T-helper 2 cell treated with Interferon-gamma antibody and Interleukin-4, amounts not matched to agents 5 μg/mL and 100 μg/mL, for 36 hours (primary cell): ENCODE results near the gene SLC44A4.
"Not testable (repeated sequence)": the region's sequence is repeated elsewhere in the genome, so short reads cannot be mapped to it uniquely, and the experiment has no call there.

Experiments
- DNase-seq: peaks from one replicate; pipeline ENCODE4 v3.0.0; 2021; ENCODE audit warnings: low spot score
- H3K27ac Mint-ChIP-seq: one replicate; pipeline ENCODE4 v1.8.0; 2021; ENCODE audit warnings: mild to moderate bottlenecking, mixed read lengths
- H3K27me3 Mint-ChIP-seq: one replicate; pipeline ENCODE4 v1.8.0; 2021; ENCODE audit warnings: low read depth, mixed read lengths
- H3K36me3 Mint-ChIP-seq: one replicate; pipeline ENCODE4 v1.8.0; 2021; ENCODE audit warnings: low read depth, mixed read lengths
- H3K4me1 Mint-ChIP-seq: one replicate; pipeline ENCODE4 v1.8.0; 2021; ENCODE audit warnings: low read depth, mixed read lengths
- H3K4me3 Mint-ChIP-seq: one replicate; pipeline ENCODE4 v1.8.0; 2022; ENCODE audit warnings: mild to moderate bottlenecking, moderate library complexity, mixed read lengths
- H3K9me3 Mint-ChIP-seq: one replicate; pipeline ENCODE4 v1.8.0; 2021; ENCODE audit warnings: mixed read lengths

The SLC44A4 gene

DNA sequence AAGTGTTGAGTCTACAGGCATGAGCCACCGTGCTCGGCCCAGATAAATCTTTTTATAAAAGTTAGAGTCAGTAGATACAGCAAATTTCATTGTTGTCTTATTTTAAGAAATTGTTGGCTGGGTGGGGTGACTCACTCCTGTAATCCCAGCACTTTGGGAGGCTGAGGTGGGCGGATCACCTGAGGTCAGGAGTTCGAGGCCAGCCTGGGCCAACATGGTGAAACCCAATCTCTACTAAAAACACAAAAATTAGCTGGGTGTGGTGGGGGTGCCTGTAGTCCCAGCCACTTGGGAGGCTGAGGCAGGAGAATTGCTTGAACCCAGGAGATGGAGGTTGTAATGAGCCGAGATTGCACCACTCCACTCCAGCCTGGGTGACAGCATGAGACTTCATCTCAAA lies 29.5 kb upstream of the SLC44A4 start:
- not testable (repeated sequence) for H3K27me3 Mint-ChIP-seq, H3K4me3 Mint-ChIP-seq, H3K9me3 Mint-ChIP-seq, H3K36me3 Mint-ChIP-seq, H3K27ac Mint-ChIP-seq, DNase-seq
- H3K4me1 Mint-ChIP-seq, result peaks cover 14% of the 10 kb centered on the region

DNA sequence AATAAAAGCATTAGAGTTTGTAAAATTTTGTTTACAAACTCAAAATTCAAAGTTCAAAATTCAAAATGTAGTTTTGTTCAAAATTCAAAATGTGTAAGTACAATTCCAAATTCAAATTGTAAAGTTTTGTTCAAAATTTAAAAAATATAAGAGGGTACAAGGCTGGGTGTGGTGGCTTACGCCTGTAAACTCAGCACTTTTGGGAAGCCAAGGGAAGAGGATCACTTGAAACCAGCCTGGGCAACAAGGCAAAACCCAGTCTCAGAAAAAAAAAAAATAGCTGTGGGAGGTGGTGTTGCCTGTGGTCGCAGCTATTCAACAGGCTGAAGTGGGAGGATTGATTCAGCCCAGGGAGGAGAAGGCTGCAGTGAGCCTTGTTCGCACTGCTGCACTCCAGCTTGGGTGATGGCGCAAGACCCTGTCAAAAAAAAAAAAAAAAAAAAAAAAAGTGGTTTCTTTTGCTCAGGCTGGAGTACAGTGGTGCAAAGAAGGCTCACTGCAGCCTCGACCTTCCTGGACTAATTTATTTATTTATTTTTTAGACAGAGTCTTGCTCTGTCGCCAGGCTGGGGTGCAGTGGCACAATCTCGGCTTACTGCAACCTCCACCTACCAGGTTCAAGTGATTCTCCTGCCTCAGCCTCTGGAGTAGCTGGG lies 28.5 kb upstream of the SLC44A4 start:
- Mint-ChIP-seq H3K9me3 (no peaks in the 10 kb centered on the region), H3K27me3 (no peaks in the 10 kb centered on the region), H3K4me3 (no peak overlapping the region), H3K4me1 (peaks cover 20% of the 10 kb centered on the region), H3K27ac (no peak overlapping the region), H3K36me3 (no peaks in the 10 kb centered on the region)
- DNase-seq, result peak; percentile 13

DNA sequence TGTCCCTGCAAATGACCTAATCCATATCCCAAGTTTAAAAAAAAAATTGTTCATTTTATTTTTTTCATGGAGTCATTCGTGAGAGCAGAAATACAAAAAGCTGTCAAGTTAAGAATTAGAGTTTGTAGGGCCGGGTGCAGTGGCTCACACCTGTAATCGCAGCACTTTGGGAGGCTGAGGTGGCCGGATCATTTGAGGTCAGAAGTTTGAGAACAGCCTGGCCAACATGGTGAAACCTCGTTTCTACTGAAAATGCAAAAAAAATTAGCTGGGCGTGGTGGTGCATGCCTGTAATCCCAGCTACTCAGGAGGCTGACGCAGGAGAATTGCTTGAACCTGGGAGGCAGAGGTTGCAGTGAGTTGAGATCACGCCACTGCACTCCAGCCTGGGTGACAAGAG lies 27.9 kb upstream of the SLC44A4 start:
- not testable (repeated sequence) for H3K27ac Mint-ChIP-seq

DNA sequence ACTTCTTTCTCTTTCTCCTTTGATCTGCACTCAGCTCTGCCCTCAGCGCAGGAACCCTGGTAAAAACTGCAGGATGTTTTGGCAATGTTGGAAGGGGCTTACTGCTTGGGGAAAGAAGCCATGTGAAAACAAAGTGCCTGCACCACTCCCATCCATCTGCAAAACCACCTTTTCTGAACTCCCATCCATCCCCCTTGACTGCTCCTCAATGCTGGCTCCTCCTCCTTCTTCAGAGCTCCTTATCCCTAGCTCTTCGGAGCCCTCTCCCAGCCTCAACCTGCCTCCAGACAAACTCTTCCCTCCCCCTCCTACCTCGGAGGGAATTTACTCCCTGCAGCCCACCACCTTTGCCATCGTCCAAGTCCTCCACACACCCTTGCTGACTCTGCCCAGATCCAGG lies 27.3 kb upstream of the SLC44A4 start:
- Mint-ChIP-seq H3K4me1 (peaks cover 19% of the 10 kb centered on the region), H3K9me3 (no peaks in the 10 kb centered on the region), H3K4me3 (no peak overlapping the region), H3K36me3 (no peaks in the 10 kb centered on the region), H3K27ac (no peak overlapping the region), H3K27me3 (no peaks in the 10 kb centered on the region)
- DNase-seq, result no peak

More for the DNA sequence above, 27.9 kb upstream of the SLC44A4 start:
- peaks cover 19% of the 10 kb centered on the region for H3K4me1 Mint-ChIP-seq
- not testable (repeated sequence) for H3K4me3 Mint-ChIP-seq, H3K36me3 Mint-ChIP-seq, H3K27me3 Mint-ChIP-seq, H3K9me3 Mint-ChIP-seq, DNase-seq

DNA sequence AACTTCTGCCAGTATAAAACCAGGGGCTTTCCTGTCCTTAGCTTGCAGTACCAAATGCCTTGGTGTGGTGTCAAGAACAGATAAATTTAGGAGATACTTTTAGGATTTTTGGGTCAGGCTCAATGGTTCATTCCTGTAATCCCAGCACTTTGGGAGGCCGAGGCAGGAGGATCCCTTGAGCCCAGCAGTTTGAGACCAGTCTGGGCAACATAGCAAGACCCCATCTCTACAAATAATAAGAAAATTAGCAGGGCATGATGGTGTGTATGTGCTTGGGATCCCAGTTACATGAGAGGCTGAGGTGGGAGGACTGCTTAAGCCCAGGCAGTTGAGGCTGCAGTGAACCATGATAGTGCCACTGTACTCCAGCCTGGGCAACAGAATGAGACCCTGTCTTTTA lies 26.2 kb upstream of the SLC44A4 start:
- no peaks in the 10 kb centered on the region for H3K9me3 Mint-ChIP-seq
- no peak for DNase-seq
- peaks cover 18% of the 10 kb centered on the region for H3K4me1 Mint-ChIP-seq
- H3K4me3 Mint-ChIP-seq, result no peak overlapping the region
- no peaks in the 10 kb centered on the region for H3K36me3 Mint-ChIP-seq
- H3K27ac Mint-ChIP-seq, result no peak overlapping the region
- H3K27me3 Mint-ChIP-seq, result no peaks in the 10 kb centered on the region

DNA sequence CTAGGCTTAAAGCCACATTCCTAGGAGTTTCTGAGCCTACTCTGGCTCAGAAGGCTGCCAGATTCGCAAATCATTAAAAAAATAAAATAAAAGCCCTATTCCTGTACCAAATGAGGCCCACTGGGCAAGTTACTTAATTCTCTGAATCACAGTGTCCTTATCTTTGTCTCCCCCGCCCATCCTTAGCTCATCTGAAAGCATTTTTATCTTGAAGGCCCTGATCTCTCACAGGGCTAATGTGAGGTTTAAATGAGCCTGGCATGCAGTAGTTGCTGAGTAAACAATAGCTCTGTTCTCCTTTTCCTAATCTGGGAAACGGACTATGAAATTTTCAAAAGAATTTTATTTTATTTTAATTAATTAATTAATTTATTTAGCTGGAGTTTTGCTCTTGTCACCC lies 25.2 kb upstream of the SLC44A4 start:
- H3K36me3 Mint-ChIP-seq, result no peaks in the 10 kb centered on the region
- no peak overlapping the region for H3K27ac Mint-ChIP-seq
- H3K27me3 Mint-ChIP-seq, result no peaks in the 10 kb centered on the region
- no peak overlapping the region for H3K4me3 Mint-ChIP-seq
- no peak for DNase-seq
- H3K9me3 Mint-ChIP-seq, result no peaks in the 10 kb centered on the region
- peaks cover 20% of the 10 kb centered on the region for H3K4me1 Mint-ChIP-seq

DNA sequence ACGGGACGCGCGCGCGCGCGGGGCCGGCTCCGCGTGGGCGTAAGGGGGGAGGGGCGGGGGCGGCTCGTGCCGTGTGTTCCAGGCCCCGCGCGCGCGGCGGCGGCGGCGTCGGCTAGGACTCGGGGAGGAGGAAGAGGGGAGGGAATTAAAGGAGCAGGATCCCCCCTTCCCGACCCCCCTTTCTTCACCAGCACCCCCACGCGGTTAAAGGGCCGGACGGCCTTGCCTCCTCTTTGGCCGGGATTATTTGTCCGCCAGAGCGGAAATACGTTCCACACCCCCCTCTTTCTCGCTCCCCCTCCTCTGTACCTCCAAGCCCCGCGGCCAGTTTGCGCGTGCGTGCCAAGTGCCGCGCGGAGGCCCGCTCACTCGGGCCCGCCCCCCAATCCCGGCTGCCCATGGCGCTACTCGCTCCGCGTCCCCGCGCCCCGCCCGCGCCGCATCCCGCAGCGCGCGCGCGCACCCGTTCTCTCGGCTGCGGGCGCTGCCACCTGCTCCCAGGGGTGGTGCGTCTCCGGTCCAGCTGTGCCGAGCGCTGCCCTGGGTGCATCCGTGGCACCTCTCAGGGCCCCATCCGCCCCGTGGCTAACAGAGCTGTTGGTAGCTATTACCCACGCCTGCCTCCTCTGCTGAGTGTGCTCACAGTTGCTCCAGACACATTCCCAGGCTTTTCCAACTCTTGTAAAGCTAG lies 23.3 kb upstream of the SLC44A4 start, which contains the start of gene ZBTB12:
ZBTB12 (minus strand) TSS at position 134 of the 691 bp plus-strand sequence. CDS start 781 bp downstream, outside the sequence.
- no peaks in the 10 kb centered on the region for H3K27me3 Mint-ChIP-seq
- no peaks in the 10 kb centered on the region for H3K9me3 Mint-ChIP-seq
- peak within 1 kb of the TSS; percentile 86 for H3K4me3 Mint-ChIP-seq
- H3K4me1 Mint-ChIP-seq, result peaks cover 20% of the 10 kb centered on the region
- H3K27ac Mint-ChIP-seq, result peak within 1 kb of the TSS; percentile 82
- DNase-seq, result peak; percentile 92
- peaks cover 5% of the 10 kb centered on the region for H3K36me3 Mint-ChIP-seq

DNA sequence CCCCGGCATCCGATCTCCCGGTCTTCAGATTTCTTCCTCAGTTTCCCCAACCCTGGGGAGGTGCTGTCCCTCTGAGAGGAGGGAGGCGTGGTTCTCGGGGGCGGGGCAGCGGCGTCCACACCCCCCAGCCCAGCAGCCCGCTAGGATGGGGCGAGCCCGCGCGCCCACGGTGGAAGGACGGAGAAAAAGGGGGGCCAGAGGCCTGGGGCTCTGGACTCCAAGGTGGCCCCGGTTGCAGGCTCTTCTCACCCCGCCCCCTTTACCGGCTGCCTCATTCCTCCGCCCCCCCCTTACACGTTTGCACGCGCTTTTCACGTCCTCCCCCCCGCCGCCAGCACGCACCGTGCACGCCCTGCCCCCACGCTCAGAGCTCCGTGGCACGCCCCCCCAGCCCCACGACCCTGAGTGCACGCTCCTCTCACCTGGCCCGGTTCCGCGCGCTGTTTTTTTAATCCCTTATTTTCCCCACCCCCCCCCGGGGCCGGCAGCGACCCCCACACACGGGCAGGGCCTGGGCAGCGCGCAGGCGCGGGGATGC lies 22.7 kb upstream of the SLC44A4 start:
- Mint-ChIP-seq H3K36me3 (peaks cover 6% of the 10 kb centered on the region), H3K27ac (no peak overlapping the region)
- peak; percentile 40 for DNase-seq

DNA sequence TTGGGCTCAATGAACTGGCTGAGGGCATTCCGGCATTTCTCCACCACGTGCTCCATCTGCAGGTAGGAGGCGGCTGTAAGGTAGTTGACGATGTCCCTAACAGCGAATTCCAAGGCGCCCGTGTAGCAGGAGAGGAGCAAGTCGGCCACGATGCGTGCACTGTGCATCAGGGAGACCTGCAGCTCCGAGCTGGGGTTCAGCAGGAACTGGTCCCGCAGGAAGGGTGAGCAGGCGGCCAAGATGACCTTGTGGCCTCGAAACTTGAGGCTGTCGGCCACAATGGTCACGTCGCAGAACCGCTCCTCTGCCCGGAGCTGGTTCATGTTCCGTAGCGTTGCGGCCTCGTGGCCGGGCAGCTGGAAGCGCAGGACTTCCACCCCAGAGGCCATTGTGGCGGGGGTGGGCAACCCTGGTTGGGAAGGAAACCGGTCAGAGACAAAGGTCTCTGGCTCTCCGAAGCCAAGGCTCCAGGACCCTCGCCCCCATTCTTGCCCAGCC lies 22.2 kb upstream of the SLC44A4 start:
- no peak overlapping the region for H3K27ac Mint-ChIP-seq
- H3K9me3 Mint-ChIP-seq, result no peaks in the 10 kb centered on the region
- peak overlapping the region; percentile 57 for H3K4me3 Mint-ChIP-seq
- H3K4me1 Mint-ChIP-seq, result peaks cover 22% of the 10 kb centered on the region
- no peaks in the 10 kb centered on the region for H3K27me3 Mint-ChIP-seq
- no peak for DNase-seq
- H3K36me3 Mint-ChIP-seq, result peaks cover 6% of the 10 kb centered on the region

More for the DNA sequence above, 22.7 kb upstream of the SLC44A4 start:
- Mint-ChIP-seq H3K4me3 (peak overlapping the region; percentile 57), H3K27me3 (no peaks in the 10 kb centered on the region), H3K4me1 (peaks cover 22% of the 10 kb centered on the region), H3K9me3 (no peaks in the 10 kb centered on the region)

DNA sequence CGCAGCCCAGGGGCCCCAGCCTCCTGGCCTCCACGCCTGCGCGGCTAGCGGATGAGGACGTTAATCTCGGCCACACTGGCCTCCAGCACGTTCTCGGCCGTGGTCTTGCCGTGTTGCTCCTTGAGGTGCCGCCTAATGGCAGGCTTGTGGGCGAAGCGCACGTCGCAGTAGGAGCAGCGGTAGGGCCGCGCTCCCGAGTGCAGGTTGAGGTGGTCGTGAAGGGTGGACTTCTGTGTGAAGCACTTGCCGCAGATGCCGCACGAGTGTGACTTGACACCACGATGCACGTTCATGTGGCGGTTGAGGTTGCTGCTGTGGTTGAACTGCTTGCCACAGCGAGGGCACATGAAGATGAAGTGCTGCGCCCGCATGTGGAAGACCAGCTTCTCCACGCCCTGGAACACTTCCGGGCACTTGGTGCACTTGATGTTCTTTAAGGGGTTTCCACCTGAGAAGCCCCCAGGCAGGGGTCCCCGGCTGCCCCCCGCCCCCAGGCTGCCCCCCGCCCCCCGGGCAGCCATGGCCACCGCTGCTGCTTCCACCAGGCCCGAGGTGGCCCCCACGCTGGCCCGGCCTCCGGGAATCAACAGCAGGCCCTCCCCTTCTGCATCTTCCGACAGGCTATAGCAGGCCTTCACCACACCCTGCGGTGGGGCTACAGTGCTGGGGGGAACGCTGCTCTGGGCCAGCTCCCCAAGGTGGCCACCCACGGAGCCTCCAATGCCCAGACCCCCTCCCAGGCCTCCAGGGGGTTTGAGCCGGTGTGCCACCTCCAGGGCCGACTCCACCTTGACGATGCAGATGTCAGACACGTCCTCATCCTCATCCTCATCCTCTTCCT lies 21.3 kb upstream of the SLC44A4 start:
- Mint-ChIP-seq H3K36me3 (peaks cover 11% of the 10 kb centered on the region), H3K4me3 (peak overlapping the region; percentile 68), H3K4me1 (peaks cover 27% of the 10 kb centered on the region), H3K9me3 (no peaks in the 10 kb centered on the region), H3K27ac (no peak overlapping the region), H3K27me3 (no peaks in the 10 kb centered on the region)
- no peak for DNase-seq

DNA sequence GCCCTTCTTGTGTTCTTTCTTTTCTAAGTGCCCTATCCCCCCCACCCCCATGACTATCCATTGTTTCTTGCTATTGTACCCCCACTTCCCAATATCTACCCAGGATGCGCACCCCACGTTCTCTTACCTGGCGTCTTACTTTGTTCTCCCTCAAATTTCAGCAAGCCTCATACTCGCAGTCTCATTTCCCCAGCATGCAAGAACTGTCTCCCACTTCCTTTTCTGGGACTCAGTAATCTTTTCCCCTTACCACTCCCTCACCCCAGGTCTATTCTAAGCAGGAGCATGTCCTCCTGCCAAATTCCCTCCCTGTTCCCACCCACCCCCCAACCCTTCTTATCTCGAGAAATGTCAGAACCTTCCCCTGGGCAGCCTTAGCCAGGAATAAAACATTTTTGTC lies 20.4 kb upstream of the SLC44A4 start:
- Mint-ChIP-seq H3K27me3 (no peaks in the 10 kb centered on the region), H3K36me3 (peaks cover 14% of the 10 kb centered on the region), H3K4me3 (peak overlapping the region; percentile 68), H3K4me1 (peaks cover 27% of the 10 kb centered on the region), H3K27ac (peak overlapping the region; percentile 71), H3K9me3 (no peaks in the 10 kb centered on the region)
- DNase-seq, result no peak

DNA sequence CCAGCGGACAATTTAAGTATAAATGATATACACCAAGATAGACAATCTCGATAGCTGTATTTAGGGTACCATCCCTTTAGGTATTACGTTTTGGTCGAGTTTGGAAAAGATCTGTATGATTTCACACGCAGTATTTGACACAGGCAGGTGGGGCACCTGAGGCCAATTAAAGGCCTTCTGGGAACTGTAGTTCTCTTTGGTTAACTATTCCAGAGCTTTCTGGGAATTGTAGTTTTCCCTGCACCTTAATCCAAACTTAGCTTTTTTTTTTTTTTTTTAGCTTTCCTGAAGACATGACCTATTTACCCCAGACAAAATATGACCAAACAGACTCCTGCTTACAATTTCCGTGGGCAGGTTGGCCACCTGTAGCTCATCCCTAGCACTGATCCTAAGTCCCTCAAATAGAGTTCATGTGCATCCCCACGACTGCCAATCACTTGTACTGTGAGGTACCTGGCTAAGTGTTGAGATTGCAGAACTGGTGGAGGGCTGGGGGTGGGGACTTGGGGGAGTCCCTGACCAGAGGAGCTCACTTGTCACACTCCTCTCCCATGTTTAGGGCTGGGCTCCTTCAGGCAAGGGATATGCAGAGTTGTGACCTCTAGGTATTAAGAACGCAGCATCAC lies 19.7 kb upstream of the SLC44A4 start:
- Mint-ChIP-seq H3K27ac (peak overlapping the region; percentile 94), H3K9me3 (no peaks in the 10 kb centered on the region), H3K4me1 (peaks cover 27% of the 10 kb centered on the region), H3K27me3 (no peaks in the 10 kb centered on the region), H3K4me3 (peak overlapping the region; percentile 99), H3K36me3 (peaks cover 16% of the 10 kb centered on the region)
- DNase-seq, result no peak

DNA sequence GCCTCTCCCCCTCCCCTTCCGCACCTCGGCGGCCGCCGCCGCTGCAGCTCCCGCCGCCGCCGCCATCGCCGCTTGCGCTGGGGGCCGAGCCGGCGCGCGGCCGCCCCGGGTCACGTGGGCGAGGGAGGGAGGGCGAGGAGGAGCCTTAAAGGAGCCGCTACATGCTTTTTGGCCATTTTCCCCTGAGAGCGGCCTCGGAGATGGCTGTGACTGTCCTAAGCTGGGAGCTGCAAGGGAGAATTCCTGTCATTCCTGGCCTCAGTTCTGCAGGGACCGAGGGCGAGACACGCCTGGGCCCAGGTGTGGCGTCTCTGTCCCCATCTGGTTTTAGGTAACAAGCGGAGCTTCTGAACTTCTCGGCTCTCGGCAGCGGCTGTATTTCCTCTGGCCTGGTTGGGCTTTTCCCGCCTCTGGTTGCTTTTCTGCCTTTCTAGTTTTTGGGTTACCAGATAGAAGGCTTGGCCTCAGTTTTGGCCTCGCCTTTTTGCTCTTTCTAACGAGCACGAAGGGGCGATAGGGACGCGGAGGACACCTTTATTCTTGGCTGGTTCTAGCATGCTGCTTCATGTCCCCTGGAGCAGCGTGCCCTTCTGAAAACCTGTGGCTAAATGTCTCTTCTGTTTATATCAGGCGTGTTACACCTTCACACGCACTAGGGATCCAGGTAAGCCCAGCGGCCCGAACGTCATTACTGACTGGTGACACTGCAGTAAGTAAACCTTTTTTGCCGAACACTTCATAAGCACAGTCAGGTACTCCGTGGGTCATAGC lies 19.0 kb upstream of the SLC44A4 start, which contains the start of gene EHMT2:
EHMT2 (minus strand) TSS at position 87 of the 771 bp plus-strand sequence; CDS start at position 66, 21 bp downstream.
- peak within 1 kb of the TSS; percentile 99 for H3K4me3 Mint-ChIP-seq
- peak; percentile 87 for DNase-seq

More for the DNA sequence above, 19.0 kb upstream of the SLC44A4 start, which contains the start of gene EHMT2:
- Mint-ChIP-seq H3K4me1 (peaks cover 24% of the 10 kb centered on the region), H3K27me3 (no peaks in the 10 kb centered on the region), H3K9me3 (no peaks in the 10 kb centered on the region), H3K27ac (peak within 1 kb of the TSS; percentile 94), H3K36me3 (peaks cover 21% of the 10 kb centered on the region)
